Measurements from ENCODE around the gene BMX.

GRCh38 chrX:15594371-15594770 lies 93.8 kb downstream of the BMX start:
- no peak for TF ChIP-seq EZH2phosphoT487 (IDR thresholded peaks at IDR 0.05; ENCODE audit: insufficient read depth, low read depth)
- TF ChIP-seq EZH2 (IDR thresholded peaks at IDR 0.05; ENCODE audit: insufficient read depth, poor library complexity, severe bottlenecking), result no peak

All from GM23248 (cell line).